TTC549 (cell line): Measurements from ENCODE around the gene RPL15.

ENCODE experiments used
- FAIRE-seq: peaks from 2 replicates; lab custom pipeline; 2012; peaks lifted over from hg19 to GRCh38; lab: Jason Lieb, UNC

Gene RPL15

DNA sequence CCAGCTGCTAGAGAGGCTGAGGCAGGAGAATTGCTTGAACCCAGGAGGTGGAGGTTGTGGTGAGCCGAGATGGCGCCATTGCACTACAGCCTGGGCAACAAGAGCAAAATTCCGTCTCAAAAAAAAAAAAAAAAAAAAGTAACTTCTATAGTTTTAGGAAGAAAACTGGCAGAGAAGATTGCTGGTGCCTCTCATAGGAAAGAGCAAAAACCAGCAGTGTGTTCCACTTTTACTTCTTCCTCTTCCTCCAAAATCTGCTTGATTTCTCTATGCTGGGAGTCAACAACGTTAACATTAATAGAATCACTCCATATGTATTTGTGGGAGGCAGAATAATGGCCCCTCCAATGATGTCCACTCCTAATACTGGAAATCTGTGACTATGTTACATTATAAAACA, 15.6 kb downstream of the RPL15 start:
- no peak for FAIRE-seq

DNA sequence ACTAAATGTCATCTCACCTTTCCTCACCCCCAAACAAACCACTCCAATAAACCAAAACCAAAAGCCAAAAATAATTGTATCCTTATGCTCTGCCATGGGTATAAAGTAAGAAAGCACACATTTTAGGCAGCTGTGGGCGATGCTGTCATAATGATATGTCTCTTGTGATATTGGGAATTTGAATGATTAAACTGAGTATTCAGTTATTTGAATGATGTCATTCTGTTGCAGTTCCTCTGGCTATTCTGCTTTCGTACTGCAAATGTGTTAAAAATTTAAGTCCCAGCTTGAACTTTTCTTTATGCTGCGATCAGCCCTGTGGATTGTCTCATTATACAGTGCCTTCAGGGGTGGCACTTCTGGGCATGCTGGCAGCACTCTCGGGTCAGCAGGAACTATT, 17.3 kb downstream of the RPL15 start:
- no peak for FAIRE-seq

DNA sequence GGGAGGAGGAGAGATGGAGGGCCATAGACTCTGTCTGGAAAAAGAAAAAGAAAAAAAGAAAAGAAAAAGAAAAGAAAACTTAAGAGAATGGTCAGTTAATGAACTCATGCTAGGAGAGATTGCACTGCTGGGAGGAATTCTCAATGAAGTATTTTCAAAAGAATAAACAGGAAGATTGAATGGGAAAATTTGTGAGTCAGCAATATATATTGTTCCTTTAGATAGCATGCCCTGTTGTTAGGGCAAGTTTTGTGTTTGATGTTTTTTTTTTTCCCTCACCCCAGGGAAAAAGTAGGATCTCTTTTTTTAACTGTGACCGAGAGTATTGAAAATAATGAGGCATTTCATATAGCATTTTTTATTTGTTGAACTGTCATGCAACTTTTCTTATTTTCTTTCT, 20.4 kb downstream of the RPL15 start:
- FAIRE-seq, result no peak

DNA sequence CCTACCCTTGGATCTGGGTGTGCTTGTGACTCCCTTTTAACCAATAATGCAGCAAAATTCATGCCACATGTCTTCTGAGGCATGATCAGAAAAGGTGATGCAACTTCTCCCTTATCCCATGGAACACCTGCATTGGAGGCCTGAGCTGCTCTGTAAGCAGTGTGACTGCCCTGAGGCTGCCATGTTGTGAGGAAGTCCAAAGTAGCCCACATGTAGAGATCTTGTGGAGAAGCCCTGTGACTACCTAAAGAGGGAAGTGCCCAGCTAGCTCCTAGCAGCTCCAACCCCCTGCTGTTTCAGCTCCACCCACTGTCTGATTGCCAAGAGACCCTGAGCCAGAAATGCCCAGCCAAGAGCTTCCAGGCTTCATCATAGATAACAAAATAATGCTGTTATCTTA, 21.8 kb downstream of the RPL15 start:
- FAIRE-seq, result no peak

DNA sequence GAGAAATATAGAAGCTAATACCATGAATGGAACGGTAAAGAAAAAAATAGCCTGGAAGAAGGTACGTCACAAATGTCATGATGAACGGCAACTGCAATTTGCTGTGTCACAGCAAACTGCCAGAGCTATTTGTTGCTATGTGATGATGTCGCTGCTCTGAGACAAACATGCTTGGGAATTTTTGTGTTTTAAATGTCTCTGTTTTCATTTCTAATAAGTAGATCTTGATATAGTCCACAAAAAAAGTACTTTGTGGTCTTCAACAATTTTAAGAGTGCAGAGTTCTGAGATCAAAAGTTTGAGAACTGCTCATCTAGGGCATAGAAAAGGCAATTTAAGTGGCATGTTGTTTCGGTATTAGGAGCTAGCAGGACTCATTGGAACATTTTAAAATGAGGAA, 23.8 kb downstream of the RPL15 start:
- no peak for FAIRE-seq

DNA sequence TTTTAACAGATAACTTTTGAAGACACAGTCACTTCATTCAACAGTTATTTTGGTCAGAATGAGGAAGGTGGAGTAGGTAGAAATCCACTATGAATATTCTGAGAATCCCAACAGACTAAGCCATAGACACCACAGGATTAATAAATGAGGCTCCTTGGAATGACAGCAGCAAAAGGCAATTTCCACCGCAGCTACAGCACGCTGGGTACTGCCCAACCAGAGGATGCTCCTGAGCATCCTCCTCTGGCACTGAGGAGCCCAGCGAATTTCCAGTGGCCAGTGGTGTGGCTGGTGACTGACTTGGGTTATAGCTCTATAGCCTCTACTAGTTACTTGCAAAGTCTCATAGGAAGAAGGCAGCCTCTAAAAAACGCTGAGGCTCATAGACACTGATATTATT, 24.5 kb downstream of the RPL15 start:
- no peak for FAIRE-seq

DNA sequence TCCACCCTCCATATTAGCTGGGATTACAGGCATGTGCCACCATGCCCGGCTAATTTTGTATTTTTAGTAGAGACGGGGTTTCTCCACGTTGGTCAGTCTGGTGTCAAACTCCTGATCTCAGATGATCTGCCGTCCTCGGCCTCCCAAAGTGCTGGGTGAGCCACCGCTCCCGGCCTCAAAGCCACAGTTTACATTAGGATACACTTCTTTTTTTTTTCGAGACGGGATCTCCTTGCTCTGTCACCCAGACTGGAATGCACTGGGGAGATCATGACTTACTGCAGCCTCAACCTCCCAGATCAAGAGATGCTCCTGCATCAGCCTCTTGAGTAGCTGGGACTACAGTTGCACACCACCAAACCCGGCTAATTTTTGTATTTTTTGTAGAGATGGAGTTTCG, 25.6 kb downstream of the RPL15 start:
- no peak for FAIRE-seq

DNA sequence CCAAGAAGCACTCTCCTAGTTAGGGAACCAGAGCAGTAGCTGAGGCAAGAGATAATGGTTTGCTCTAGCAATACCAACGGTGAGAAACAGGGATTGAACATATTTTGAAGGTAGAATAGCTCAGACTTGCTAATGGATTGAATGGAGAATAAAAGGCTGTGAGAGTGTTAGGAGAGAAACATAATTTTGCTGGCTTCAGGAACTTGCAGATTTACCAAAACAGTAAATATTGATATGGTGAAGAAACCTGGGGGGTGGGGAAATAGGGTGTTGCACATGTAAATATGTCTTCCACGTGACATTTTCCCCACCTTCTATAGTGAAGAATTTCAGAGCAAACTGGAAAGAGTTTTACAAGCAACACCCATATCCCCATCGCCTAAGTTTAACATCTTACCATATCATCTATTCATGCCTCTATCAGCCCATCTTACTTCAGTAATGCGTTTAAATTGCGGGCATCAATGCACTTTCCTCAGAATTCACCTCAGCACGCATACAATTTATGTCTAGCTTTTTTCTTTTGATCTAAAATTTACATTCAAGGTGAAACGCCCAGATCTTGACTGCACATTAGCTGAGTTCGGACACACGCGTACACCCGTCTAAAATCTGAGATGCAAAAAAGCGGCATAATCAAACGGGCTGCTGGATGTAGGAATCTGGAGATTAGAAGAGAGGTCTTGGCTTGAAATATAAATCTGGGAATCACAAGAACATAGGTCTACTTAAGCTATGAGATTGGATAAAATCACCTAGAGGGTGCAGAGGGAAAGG, 27.3 kb downstream of the RPL15 start:
- no peak for FAIRE-seq

DNA sequence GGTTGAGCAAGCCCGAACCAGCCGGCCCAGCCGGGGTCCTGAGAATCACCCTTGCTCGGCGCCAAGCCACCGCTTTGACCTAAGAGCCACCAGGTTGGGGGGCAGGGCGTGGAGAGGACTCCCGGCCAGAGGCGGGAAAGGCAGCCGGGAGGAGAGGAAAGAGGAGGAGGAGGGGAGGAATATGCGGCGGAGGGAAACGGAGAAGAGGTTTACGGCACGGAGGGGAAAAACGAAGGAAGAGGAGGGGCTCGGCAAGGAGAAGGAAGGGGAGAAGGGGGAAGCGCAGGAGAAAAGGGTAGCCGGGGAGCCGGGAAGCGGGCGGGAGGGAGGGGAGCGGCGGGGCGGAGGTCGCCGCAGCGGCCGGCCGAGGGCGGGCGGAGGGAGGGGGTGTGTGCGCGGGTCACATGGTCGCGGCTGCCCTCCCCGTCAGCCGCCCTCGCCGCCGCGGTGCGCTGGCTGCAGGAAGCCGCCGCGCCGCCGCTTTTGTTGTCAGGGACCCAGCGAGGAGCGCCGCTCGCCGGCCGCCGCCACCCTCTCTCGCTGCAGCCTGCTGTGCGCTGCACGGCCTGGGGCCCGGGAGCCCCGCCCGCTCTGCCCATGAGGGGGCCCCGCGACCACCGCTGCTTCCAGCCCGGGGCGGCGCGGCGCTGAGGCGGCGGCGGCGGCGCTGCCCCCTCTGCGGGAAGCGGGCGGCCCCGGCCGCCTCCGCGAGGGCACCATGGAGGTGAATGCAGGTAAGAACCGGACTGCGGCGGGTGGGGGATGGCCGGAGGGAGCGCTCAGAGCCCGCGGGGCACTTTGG, 28.1 kb downstream of the RPL15 start, which contains the start of gene NR1D2:
Gene NR1D2 (plus strand): TSS at position 426 of the 802 bp plus-strand sequence. CDS start 293 bp downstream, at position 719.
- no peak for FAIRE-seq

DNA sequence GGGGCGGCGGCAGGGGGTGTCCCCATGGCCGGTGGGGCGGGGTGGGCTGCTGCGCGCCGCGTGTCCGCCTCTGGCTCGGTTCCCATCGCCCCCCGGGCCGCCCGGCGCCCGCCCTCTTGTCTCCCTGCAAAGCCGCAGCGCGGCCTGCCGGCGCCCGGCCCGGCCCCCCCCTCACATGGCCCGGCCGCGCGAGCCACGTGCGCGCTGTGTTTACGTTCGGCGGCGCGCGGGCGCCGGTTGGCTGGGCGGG, 28.7 kb downstream of the RPL15 start:
- no peak for FAIRE-seq

DNA sequence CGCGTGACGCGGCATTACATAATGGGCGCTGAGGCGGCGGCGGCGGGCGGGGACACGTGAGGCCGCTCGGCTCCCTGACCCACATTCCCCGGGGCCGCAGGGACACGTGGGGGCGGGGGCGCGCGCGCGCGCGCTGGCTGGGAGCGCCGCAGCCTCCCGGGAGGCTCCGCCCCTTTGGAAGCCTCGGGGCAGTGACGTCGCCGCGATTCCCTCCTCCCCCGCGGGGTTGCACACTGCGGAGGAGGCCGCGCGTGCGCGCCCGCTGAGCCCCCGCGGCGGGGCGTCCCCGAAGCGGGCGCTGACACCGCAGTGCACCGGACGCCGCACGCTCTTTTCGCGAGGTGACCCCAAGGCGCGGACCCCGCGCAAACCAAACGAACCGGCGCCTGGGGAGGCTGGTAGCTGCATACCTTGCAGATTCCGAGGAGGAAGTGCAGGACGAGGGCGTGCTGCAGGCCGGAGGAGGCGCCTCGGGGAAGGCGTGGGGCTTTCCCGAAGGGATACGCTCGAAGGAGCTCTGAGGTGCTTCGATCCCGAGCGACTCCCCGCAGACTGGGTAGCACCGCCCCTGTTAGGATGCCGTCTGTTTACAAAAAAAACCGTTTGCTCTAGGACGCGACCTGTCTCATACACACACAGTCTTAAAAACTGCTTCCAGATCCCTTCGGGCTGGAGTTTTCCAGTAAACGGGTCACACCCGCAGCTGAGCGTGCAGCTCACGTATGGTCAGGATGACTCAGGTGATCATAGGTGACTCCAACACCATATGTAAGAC, 29.2 kb downstream of the RPL15 start:
- FAIRE-seq, result no peak

DNA sequence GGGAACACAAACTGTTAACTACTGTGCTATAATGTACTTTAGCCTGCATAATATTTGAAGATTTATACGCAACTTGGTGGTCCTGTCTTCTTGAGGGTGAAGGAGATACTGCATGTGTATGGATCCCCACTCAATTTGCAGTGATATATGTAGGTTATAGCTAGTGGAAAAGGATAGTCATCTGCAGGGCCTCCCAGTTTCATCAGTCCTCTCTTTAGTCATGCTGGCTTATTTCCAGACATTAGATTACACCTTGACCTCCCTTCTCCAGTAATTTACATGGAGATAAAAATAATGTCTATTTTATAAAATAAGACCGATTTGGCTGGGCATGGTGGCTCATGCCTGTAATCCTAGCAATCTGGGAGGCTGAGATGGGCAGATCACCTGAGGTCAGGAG, 31.8 kb downstream of the RPL15 start:
- FAIRE-seq, result no peak

DNA sequence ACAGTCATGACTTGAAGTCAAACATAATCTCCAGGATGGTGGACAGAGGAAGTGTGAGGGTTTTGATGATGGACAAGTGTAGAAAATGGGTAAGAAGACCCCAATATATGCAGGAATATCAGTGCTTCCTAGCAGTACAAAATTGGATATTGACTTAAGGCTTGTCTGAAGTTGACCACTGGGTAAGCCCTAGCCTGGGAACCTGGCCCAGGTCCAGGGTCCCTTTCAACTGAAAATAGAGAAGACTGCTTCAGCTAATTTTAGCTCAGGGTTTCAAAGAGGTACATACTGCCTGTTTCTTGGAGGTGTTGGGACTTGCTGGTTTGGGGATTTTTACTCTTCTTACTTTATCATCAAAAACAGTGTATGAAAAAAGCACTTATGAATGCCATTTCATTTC, 32.9 kb downstream of the RPL15 start:
- FAIRE-seq, result no peak

DNA sequence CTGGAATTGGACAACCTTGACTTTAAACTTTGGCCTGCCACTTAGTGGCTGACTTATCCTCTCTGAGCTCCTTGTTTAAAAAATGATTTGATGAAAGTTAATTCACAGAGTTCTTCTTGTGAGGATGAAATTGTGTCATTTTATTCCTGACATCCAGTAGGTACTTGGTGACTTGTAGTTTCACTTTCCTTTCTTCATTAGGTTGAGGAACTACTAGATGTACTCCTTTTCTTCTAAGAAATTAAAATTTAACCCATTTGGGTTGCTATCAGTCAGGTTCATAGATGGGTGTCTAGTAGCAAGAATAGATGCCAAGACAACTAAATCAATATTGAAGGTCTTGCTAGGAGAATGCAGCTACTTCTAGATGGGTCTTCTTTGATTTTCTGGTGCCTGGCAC, 33.4 kb downstream of the RPL15 start:
- FAIRE-seq, result no peak

DNA sequence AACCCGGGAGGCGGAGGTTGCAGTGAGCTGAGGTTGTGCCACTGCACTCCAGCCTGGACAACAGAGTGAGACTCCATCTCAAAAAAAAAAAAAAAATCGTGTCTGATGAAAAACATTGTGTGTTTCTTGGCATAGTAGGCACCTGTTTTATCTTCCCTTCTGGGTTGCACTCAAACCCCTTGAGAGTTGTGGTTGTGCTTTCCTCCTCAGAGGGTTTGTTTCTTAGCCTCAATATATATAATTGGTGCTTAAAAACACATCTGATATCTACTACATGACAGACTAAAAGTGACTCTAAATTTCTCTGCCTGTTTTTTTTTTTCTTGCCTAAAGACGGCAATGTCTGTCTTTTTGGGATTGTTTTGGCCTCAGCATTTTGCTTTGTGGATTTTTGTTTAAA, 35.7 kb downstream of the RPL15 start:
- FAIRE-seq, result no peak

DNA sequence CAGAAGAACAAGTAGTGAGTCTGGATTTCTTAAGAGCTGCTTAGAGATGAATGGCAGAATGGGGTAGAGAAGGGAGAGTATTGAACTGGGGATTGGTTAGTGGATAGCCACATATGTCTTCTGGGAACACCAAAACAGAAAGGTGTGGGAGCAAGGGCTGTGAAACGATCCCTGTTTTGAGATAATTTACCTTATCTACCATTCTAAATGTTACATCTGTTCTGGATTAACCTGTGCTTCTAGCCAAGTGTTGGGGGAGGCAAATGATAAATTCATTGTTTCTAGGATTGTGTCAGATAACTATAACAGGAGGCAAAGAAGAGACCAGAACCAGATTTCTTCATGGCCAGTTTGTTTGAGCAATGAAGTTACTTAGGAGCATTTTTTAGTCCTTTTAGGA, 36.6 kb downstream of the RPL15 start:
- no peak for FAIRE-seq

DNA sequence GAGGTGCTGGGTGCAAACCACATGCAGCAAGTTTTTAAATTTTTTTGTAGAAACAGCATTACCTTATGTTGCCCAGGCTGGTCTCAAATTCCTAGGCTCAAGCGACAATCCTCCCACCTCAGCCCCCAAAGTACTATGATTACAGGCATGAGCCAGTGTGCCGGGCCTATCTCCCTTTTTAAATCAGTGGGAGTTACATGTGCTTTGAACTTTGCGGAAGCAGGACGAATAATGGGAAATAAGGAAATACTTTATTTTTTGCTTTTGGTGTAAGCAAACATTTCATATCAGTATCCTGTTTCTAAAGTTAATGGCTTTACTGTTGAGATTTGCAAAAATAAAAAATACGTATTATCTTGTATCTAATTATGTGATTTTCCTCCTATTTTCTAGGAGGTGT, 37.2 kb downstream of the RPL15 start:
- no peak for FAIRE-seq

DNA sequence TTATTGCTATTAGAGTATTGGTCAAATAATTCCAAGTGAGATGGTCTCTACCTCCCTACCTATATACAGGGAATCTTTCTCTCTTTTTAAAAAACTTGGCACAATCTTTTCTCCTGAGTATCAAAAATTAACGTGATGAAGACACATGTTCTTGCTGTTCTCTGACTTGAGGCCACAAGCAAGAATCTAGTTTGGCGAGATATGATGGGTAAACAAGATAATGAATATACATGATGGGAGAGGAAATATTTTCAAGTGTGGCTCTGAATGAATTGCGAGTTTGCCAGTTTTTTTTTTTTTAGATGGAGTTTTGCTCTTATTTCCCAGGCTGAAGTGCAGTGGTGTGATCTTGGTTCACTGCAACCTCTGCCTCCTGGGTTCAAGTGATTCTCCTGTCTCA, 39.8 kb downstream of the RPL15 start:
- FAIRE-seq, result no peak

DNA sequence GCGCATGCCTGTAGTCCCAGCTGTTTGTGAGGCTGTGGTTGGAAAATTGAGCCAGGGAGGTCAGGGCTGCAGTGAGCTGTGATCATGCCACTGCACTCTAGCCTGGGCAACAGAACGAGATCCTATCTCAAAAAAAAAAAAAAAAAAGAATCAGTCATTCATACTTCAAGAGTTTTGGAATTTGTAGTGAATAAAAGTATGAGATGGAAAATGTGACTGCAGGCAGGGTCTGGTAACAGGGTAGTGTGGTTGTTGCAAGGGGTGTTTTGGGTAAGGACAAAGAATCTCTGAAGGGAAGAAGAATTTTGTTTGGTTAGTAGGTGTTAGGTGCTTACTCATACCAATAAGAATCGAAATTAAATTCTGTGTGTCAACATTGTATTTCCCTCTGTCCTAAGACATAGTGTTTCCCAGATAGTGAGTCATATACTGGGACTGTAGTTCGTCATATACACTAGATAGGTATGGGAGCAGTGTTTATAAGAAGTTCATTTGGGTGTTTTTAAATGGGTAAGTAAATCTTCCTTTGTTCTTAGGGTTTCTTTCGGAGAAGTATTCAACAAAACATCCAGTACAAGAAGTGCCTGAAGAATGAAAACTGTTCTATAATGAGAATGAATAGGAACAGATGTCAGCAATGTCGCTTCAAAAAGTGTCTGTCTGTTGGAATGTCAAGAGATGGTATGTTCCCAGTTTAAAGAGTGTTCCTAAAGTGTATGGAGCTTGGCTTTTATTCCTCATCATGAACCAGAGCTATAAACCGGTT, 42.4 kb downstream of the RPL15 start:
- no peak for FAIRE-seq

DNA sequence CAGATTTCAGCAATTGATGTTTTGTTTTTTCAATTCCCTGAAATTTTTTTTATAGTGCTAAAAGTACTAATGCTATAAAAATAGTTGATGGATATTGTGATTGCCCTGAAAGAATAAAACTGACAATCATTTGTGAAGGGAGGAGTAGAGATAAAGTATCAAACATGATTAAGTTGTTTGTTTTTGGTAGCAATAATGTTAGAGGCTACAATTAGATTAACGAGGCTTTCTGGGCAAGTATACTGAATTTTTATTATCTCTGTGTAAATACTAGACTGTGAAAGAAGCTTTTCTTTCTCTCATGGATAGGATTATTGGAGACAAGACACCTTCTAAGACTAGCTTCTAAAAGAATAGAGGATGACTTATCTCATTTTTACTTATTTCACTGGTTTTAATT, 43.7 kb downstream of the RPL15 start:
- FAIRE-seq, result no peak

DNA sequence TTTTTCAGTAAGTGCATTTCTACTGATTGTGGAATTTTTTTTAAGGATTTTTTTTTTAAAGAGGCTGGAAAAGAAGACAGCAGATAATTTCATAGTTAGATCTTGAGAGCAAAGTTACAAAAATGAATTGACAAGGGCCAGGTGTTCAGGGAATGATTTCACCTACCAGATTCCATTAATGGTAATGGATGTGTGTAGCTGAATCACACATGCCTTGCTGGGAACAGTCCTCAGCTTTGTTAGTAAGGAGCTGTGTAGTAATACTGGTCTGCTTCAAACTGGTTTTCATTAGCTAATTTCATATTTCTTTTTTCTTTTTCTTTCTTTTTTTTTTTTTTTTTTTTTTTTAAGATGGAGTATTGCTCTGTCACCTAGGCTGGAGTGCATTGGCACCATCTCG, 44.1 kb downstream of the RPL15 start:
- FAIRE-seq, result no peak

DNA sequence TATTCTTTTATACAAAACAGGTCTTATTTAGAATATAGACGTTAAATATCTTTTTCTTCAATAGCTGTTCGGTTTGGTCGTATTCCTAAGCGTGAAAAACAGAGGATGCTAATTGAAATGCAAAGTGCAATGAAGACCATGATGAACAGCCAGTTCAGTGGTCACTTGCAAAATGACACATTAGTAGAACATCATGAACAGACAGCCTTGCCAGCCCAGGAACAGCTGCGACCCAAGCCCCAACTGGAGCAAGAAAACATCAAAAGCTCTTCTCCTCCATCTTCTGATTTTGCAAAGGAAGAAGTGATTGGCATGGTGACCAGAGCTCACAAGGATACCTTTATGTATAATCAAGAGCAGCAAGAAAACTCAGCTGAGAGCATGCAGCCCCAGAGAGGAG, 45.0 kb downstream of the RPL15 start:
- FAIRE-seq, result no peak
